Activated CD8-positive, alpha-beta memory T cell treated with anti-CD3 and anti-CD28 coated beads, Interleukin-2, amount 10 ng/mL, durations not matched to agents 7 days and 5 days (primary cell): ENCODE data around the gene METAP2. TPM values are rescaled to one million over a fixed set of nuclear protein-coding genes. Genes with fewer than 3 reads are reported as not detected.

Experiments
- ATAC-seq: fragments of 150-1000 bp; cut with Tn5 transposase; one replicate; pipeline ENCODE4 v1.10.0; 2021; ENCODE audit warnings: moderate library complexity
- CTCF ChIA-PET: fragments of 350-600 bp; sonication (Branson Sonifier 250); formaldehyde crosslinking; loops from one replicate; lab custom pipeline; 2021; ENCODE audit warnings: antibody characterized with exemption; lab: Charles Lee
- DNase-seq: peaks from one replicate; pipeline ENCODE4 v3.0.0-alpha.2; 2020
- H3K27ac Mint-ChIP-seq: one replicate; pipeline ENCODE4 v1.8.0; 2021; ENCODE audit warnings: mild to moderate bottlenecking, mixed read lengths
- H3K27me3 Mint-ChIP-seq: one replicate; pipeline ENCODE4 v1.8.0; 2021; ENCODE audit warnings: mixed read lengths
- H3K36me3 Mint-ChIP-seq: one replicate; pipeline ENCODE4 v1.8.0; 2021; ENCODE audit warnings: mild to moderate bottlenecking, mixed read lengths
- H3K4me1 Mint-ChIP-seq: one replicate; pipeline ENCODE4 v1.8.0; 2021; ENCODE audit warnings: mixed read lengths
- H3K4me3 Mint-ChIP-seq: one replicate; pipeline ENCODE4 v1.8.0; 2021; ENCODE audit warnings: mild to moderate bottlenecking, moderate library complexity, mixed read lengths
- H3K9me3 Mint-ChIP-seq: one replicate; pipeline ENCODE4 v1.8.0; 2022; ENCODE audit warnings: low read depth, mixed read lengths
- total RNA-seq, 2 experiments: library from RNA; stranded (reverse); gene quantifications; one replicate each; pipeline ENCODE4 v1.2.3, GENCODE V29; 2021

Gene METAP2
- total RNA-seq, 2 experiments from 2014 or later: 62.6 to 77.3 TPM

DNA sequence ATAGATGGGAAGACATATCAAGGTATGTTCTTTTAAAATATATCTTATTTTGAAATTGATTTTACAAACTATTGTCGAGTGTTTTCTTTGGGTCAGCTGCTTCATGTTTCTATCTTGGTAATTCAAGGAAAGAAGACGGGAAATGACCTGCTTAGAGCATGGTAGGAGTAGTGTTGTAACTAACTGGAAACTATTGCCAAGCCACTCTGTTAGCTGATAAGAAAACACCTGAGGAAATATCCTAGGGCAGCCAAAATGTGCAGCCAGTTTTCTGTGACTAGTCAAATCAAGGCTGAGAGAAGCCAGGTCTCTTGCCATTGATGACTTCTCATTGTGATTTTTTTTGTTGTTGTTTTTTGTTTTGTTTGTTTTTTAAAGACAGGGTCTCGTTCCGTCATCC is 30.2 kb downstream of the METAP2 start:
- H3K4me3 Mint-ChIP-seq: no peak overlapping the region
- DNase-seq: no peak
- H3K27ac Mint-ChIP-seq: no peak overlapping the region
- peaks cover 12% of the 10 kb centered on the region for H3K4me1 Mint-ChIP-seq
- H3K9me3 Mint-ChIP-seq: no peaks in the 10 kb centered on the region
- no peak for ATAC-seq
- CTCF ChIA-PET: no interaction called here
- H3K36me3 Mint-ChIP-seq: peaks cover 60% of the 10 kb centered on the region
- no peaks in the 10 kb centered on the region for H3K27me3 Mint-ChIP-seq

DNA sequence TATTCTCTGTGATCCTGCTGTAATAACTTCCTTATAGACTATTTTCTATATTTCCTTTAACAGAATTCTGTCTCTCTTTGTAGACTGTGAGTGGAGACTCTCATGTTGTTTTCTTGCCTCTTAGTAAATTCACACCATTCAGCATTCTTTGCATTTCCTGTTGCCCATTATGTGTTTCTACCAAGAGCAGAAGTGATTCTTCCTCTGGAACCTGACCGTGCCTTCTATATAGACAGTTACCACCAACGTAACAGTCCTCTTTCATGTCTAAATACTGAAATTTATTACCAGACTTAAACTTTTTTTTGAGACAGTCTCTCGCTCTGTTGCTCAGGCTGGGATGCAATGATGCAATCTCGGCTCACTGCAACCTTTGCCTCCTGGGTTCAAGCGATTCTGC is 31.1 kb downstream of the METAP2 start:
- H3K27ac Mint-ChIP-seq: no peak overlapping the region
- ATAC-seq: no peak
- DNase-seq: no peak
- no peaks in the 10 kb centered on the region for H3K9me3 Mint-ChIP-seq
- peaks cover 57% of the 10 kb centered on the region for H3K36me3 Mint-ChIP-seq
- no peaks in the 10 kb centered on the region for H3K27me3 Mint-ChIP-seq
- CTCF ChIA-PET: no interaction called here
- peaks cover 7% of the 10 kb centered on the region for H3K4me1 Mint-ChIP-seq
- no peak overlapping the region for H3K4me3 Mint-ChIP-seq

- DNase-seq (no peak), ATAC-seq (no peak)
- Mint-ChIP-seq H3K4me3 (no peak overlapping the region), H3K36me3 (peaks cover 66% of the 10 kb centered on the region), H3K9me3 (no peaks in the 10 kb centered on the region), H3K27me3 (no peaks in the 10 kb centered on the region), H3K27ac (no peak overlapping the region), H3K4me1 (peaks cover 5% of the 10 kb centered on the region)
- CTCF ChIA-PET: interaction anchor here (0.7 kb wide), 1 partner anchor 1128 kb away, joined by 3 read pairs; no protein-coding TSS in a partner anchor
Observed at GRCh38 chr12:95506707-95507523, 33.0 kb downstream of the METAP2 start.

DNA sequence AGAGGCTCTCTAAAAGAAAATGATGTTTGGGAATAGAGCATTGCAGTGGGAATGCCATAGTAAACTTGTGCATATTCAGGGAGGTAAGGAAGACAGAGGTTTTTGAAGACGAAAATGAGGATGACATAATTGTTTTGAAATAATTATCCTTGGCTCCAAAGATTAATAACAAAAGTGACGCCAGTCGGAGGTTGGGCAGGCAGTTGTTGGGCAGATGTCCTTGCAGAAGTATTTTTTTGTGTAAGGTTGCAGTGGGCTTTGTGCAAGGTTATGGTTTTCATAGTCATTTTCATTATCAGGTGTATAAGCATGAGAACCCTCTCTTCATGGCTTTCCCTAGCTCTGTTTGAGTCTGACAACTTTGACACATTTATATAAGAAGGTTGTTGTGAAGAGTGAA is 35.3 kb downstream of the METAP2 start:
- DNase-seq (no peak), ATAC-seq (no peak)
- Mint-ChIP-seq H3K27me3 (no peaks in the 10 kb centered on the region), H3K9me3 (no peaks in the 10 kb centered on the region), H3K4me1 (peaks cover 1% of the 10 kb centered on the region), H3K36me3 (peaks cover 68% of the 10 kb centered on the region), H3K27ac (no peak overlapping the region), H3K4me3 (no peak overlapping the region)
- CTCF ChIA-PET: no interaction called here

DNA sequence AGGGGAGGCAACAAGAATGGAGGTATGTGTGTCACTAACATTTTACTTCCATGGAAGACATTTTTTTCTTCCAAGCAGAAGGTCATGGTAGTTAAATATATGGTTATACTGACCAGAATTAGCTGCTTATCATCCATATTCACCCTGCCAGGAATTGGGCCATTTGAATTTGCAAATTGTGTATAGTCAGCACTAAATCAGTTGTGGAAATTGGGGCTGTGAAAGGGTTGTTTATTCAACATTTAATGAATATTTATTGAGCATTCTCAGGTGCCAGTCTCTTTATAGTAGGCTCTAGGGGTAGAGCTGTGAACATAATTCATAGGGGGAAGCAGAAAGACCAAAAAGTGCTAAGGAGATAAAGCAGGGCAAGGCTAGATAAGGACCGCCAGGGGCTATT is 38.0 kb downstream of the METAP2 start:
- no peak for DNase-seq
- no peak overlapping the region for H3K4me3 Mint-ChIP-seq
- CTCF ChIA-PET: no interaction called here
- peaks cover 61% of the 10 kb centered on the region for H3K36me3 Mint-ChIP-seq
- no peaks in the 10 kb centered on the region for H3K27me3 Mint-ChIP-seq
- H3K9me3 Mint-ChIP-seq: no peaks in the 10 kb centered on the region
- no peak for ATAC-seq
- H3K4me1 Mint-ChIP-seq: peaks cover 5% of the 10 kb centered on the region
- no peak overlapping the region for H3K27ac Mint-ChIP-seq

DNA sequence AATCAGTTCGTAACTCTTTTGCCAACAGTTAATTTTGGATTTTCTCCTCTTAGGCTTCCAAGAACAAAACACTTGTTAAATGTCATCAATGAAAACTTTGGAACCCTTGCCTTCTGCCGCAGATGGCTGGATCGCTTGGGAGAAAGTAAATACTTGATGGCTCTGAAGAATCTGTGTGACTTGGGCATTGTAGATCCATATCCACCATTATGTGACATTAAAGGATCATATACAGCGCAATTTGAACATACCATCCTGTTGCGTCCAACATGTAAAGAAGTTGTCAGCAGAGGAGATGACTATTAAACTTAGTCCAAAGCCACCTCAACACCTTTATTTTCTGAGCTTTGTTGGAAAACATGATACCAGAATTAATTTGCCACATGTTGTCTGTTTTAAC is 39.6 kb downstream of the METAP2 start:
- Mint-ChIP-seq H3K27ac (no peak overlapping the region), H3K27me3 (no peaks in the 10 kb centered on the region), H3K4me1 (peaks cover 4% of the 10 kb centered on the region), H3K9me3 (no peaks in the 10 kb centered on the region), H3K36me3 (peaks cover 55% of the 10 kb centered on the region), H3K4me3 (no peak overlapping the region)
- ATAC-seq: no peak
- CTCF ChIA-PET: interaction anchor here (0.7 kb wide), 1 partner anchor 21 kb away, joined by 4 read pairs; no protein-coding TSS in a partner anchor
- no peak for DNase-seq

DNA sequence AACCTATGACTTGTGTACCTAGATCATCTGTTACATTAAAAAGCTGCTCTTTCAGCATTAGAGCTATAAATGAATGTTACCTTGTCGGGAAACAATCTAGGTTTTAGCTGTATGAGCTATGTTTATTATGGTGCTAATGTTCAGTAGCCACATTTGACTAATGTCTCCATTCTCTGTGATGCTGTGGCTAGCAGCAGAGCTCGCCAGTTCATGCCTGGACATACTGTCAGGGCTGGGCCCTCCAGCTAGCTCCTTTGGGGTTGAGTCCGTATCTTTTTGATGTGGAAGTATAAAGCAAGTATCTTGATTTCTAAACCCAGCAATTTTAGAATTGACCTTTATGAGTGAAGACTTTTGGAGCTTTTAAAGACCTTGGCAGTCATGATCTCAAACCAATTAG is 41.2 kb downstream of the METAP2 start:
- Mint-ChIP-seq H3K27me3 (no peaks in the 10 kb centered on the region), H3K9me3 (no peaks in the 10 kb centered on the region), H3K27ac (no peak overlapping the region), H3K36me3 (peaks cover 47% of the 10 kb centered on the region), H3K4me3 (no peak overlapping the region), H3K4me1 (peaks cover 4% of the 10 kb centered on the region)
- CTCF ChIA-PET: interaction anchor here (1.2 kb wide), 1 partner anchor 14 kb away, joined by 3 read pairs; no protein-coding TSS in a partner anchor
- ATAC-seq (no peak), DNase-seq (no peak)

DNA sequence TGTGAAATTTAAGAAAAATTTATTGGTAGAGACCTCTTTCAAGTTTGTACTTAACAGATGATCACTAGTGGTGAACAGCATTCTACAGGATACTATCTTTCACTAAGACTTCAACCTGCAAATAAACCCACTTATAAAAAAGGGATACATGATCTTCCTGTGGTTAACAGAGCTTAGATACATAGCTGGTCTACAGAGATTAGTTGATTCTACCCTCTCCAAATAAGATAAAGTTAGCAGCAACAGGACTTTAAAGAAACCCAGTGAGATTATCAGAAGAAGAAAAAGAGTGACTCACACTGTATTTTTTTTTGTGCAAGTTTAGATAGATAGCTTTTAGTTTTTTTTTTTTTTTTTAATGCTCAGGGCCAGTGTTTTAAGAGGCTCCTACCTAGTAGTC is 42.8 kb downstream of the METAP2 start:
- CTCF ChIA-PET: interaction anchor here (0.8 kb wide), 1 partner anchor 18 kb away, joined by 3 read pairs; no protein-coding TSS in a partner anchor
- Mint-ChIP-seq H3K27me3 (no peaks in the 10 kb centered on the region), H3K9me3 (no peaks in the 10 kb centered on the region), H3K4me1 (peaks cover 4% of the 10 kb centered on the region), H3K4me3 (no peak overlapping the region), H3K36me3 (peaks cover 40% of the 10 kb centered on the region), H3K27ac (no peak overlapping the region)
- ATAC-seq (no peak), DNase-seq (no peak)

DNA sequence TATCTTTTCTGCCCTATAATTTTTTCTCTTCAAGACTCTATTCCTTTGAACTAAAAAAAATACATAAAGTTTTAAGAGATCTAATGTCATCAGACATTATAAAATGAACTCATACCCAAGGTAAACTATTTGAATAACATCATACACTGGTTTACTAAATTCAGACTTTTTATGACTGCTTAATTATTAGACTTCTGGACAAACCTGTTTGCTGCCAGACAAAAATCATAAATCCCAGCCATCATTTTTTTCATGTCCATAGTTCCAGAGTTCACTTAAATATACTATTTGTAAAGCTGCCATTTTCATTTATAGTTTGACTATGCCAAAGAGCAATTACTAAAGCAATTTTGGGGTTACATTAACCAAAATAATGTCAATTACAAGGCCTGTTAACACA is 43.3 kb downstream of the METAP2 start:
- Mint-ChIP-seq H3K36me3 (peaks cover 38% of the 10 kb centered on the region), H3K27ac (no peak overlapping the region), H3K4me3 (no peak overlapping the region), H3K4me1 (peaks cover 4% of the 10 kb centered on the region), H3K27me3 (no peaks in the 10 kb centered on the region), H3K9me3 (no peaks in the 10 kb centered on the region)
- DNase-seq (no peak), ATAC-seq (no peak)
- CTCF ChIA-PET: interaction anchor here (0.8 kb wide), 1 partner anchor 17 kb away, joined by 3 read pairs; no protein-coding TSS in a partner anchor

GRCh38 chr12:95518944-95519343 is 45.0 kb downstream of the METAP2 start:
- no peak for DNase-seq
- H3K9me3 Mint-ChIP-seq: no peaks in the 10 kb centered on the region
- peaks cover 4% of the 10 kb centered on the region for H3K4me1 Mint-ChIP-seq
- H3K36me3 Mint-ChIP-seq: peaks cover 24% of the 10 kb centered on the region
- H3K27ac Mint-ChIP-seq: no peak overlapping the region
- no peak for ATAC-seq
- H3K4me3 Mint-ChIP-seq: no peak overlapping the region
- H3K27me3 Mint-ChIP-seq: no peaks in the 10 kb centered on the region
- CTCF ChIA-PET: no interaction called here

- peaks cover 4% of the 10 kb centered on the region for H3K4me1 Mint-ChIP-seq
- CTCF ChIA-PET: no interaction called here
- ATAC-seq (no peak), DNase-seq (no peak)
- H3K36me3 Mint-ChIP-seq: peaks cover 17% of the 10 kb centered on the region
- H3K27me3 Mint-ChIP-seq: no peaks in the 10 kb centered on the region
- no peak overlapping the region for H3K27ac Mint-ChIP-seq
- H3K4me3 Mint-ChIP-seq: no peak overlapping the region
- no peaks in the 10 kb centered on the region for H3K9me3 Mint-ChIP-seq
Observed at GRCh38 chr12:95520816-95521215, 46.9 kb downstream of the METAP2 start.

DNA sequence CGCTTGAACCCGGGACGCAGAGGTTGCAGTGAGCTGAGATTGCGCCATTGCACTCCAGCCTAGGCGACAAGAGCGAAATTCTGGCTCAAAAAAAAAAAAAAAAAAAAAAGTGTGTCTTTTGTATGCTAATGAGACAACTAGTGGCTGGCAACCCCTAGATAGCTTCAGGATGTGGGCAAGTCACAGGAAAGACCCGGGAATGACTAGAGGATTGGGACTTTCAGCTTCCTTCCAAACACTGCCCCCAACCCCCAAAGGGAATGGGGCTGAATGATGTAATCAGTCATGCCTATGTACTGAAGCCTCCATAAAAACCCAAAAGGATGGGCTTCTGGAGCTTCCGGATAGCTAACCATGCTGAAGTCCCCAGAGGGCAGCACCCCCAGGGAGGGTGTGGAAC is 48.7 kb downstream of the METAP2 start:
- Mint-ChIP-seq H3K36me3 (peaks cover 12% of the 10 kb centered on the region), H3K4me3 (no peak overlapping the region)

DNA sequence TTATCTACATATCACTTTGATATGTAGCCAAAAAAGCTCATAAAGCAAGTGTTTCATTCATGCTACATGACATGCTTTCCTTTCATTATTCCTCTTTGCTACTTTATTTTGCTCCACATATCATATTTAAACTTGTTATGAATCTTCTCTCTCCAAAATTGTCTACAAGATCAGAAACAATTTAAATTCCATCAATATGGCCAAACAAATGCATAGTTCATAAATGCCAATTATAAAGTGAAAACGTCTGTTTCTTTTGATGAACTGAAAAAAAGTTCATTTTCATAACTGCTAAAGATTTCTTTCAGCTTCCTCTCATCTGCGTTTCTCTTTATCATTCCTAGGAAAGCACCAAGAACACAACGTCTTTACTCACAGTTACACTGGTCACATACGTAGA is 54.5 kb downstream of the METAP2 start:
- CTCF ChIA-PET: no interaction called here
- H3K9me3 Mint-ChIP-seq: no peaks in the 10 kb centered on the region
- no peaks in the 10 kb centered on the region for H3K27me3 Mint-ChIP-seq
- peaks cover 5% of the 10 kb centered on the region for H3K36me3 Mint-ChIP-seq
- no peak for ATAC-seq
- no peak for DNase-seq
- no peak overlapping the region for H3K4me3 Mint-ChIP-seq
- no peaks in the 10 kb centered on the region for H3K4me1 Mint-ChIP-seq
- no peak overlapping the region for H3K27ac Mint-ChIP-seq

More for the DNA sequence above, 48.7 kb downstream of the METAP2 start:
- Mint-ChIP-seq H3K9me3 (no peaks in the 10 kb centered on the region), H3K27ac (no peak overlapping the region), H3K27me3 (no peaks in the 10 kb centered on the region), H3K4me1 (no peaks in the 10 kb centered on the region)
- CTCF ChIA-PET: interaction anchor here (1.0 to 1.8 kb wide), 2 partner anchors 9 to 12 kb away, joined by 4 to 7 read pairs; no protein-coding TSS in a partner anchor
- DNase-seq: no peak
- ATAC-seq: no peak

GRCh38 chr12:95529693-95530225 is 55.8 kb downstream of the METAP2 start:
- Mint-ChIP-seq H3K27ac (no peak overlapping the region), H3K4me1 (peaks cover 2% of the 10 kb centered on the region), H3K4me3 (no peak overlapping the region), H3K27me3 (no peaks in the 10 kb centered on the region), H3K36me3 (peaks cover 8% of the 10 kb centered on the region), H3K9me3 (no peaks in the 10 kb centered on the region)
- CTCF ChIA-PET: no interaction called here
- ATAC-seq (no peak), DNase-seq (no peak)
